ENCODE results near the gene PLCB1.

- TF ChIP-seq POLR2AphosphoS5 (IDR thresholded peaks at IDR 0.05; ENCODE audit: borderline replicate concordance, low read depth, low read length) = no peak
- TF ChIP-seq EZH2 (IDR thresholded peaks at IDR 0.05) = no peak
- TF ChIP-seq FOXP2 (optimal IDR thresholded peaks at IDR 0.05; ENCODE audit: control extremely low read depth, extremely low read length, insufficient read depth) = no peak
Measured at GRCh38 chr20:8512003-8512402, 379.9 kb downstream of the PLCB1 start.

All from SK-N-MC (cell line).